Mesendoderm (in vitro differentiated cells): Measurements from ENCODE around the gene AKNA.

Experiments used
- DNase-seq: peaks from one replicate; pipeline ENCODE4 v3.0.0; 2013
- H2AK5ac ChIP-seq: 2 replicates; pipeline ENCODE4 v1.6.1; 2013; ENCODE audit warnings: low read length, inconsistent platforms
- H2BK120ac ChIP-seq: 2 replicates; pipeline ENCODE4 v1.6.1; 2013; ENCODE audit warnings: low read depth, mild to moderate bottlenecking, low read length, moderate library complexity, mixed read lengths
- H2BK15ac ChIP-seq: replicated peaks from 2 replicates; pipeline ENCODE4 v1.6.1; 2013; ENCODE audit warnings: low read depth, mild to moderate bottlenecking, moderate library complexity
- H2BK5ac ChIP-seq: 2 replicates; pipeline ENCODE4 v1.6.1; 2013; ENCODE audit warnings: low read length, inconsistent platforms
- H3K18ac ChIP-seq: 2 replicates; pipeline ENCODE4 v1.6.1; 2013; ENCODE audit warnings: mild to moderate bottlenecking, low read length, mixed read lengths
- H3K23ac ChIP-seq: one replicate; pipeline ENCODE4 v1.6.1; 2013; ENCODE audit warnings: low read length
- H3K27ac ChIP-seq: 2 replicates; pipeline ENCODE4 v1.5.1; 2013; ENCODE audit warnings: low read depth, mild to moderate bottlenecking, inconsistent platforms, low read length, moderate library complexity
- H3K27me3 ChIP-seq: 2 replicates; pipeline ENCODE4 v1.6.1; 2013; ENCODE audit warnings: low read length, control low read depth, mild to moderate bottlenecking, inconsistent platforms; ENCODE audit not compliant: insufficient read depth, poor library complexity
- H3K36me3 ChIP-seq: 2 replicates; pipeline ENCODE4 v1.6.1; 2013; ENCODE audit warnings: low read length, inconsistent platforms; ENCODE audit not compliant: control insufficient read depth, insufficient read depth
- H3K4ac ChIP-seq: one replicate; pipeline ENCODE4 v1.6.1; 2013; ENCODE audit warnings: low read depth, mild to moderate bottlenecking, low read length, moderate library complexity
- H3K4me1 ChIP-seq: 2 replicates; pipeline ENCODE4 v1.6.1; 2013; ENCODE audit warnings: low read depth, low read length, inconsistent platforms; ENCODE audit not compliant: control insufficient read depth
- H3K4me2 ChIP-seq: 2 replicates; pipeline ENCODE4 v1.6.1; 2013; ENCODE audit warnings: low read length
- H3K4me3 ChIP-seq: 2 replicates; pipeline ENCODE4 v1.5.1; 2013; ENCODE audit warnings: mild to moderate bottlenecking, low read length
- H3K56ac ChIP-seq: one replicate; pipeline ENCODE4 v1.6.1; 2013; ENCODE audit warnings: low read length
- H3K79me1 ChIP-seq: 2 replicates; pipeline ENCODE4 v1.6.1; 2013; ENCODE audit warnings: low read length, inconsistent platforms
- H3K79me2 ChIP-seq: 2 replicates; pipeline ENCODE4 v1.6.1; 2013; ENCODE audit warnings: mild to moderate bottlenecking, low read length; ENCODE audit not compliant: control insufficient read depth, insufficient read depth
- H3K9ac ChIP-seq: 2 replicates; pipeline ENCODE4 v1.6.1; 2013; ENCODE audit warnings: low read length, inconsistent platforms
- H4K5ac ChIP-seq: one replicate; pipeline ENCODE4 v1.6.1; 2013; ENCODE audit warnings: low read length
- H4K8ac ChIP-seq: one replicate; pipeline ENCODE4 v1.6.1; 2013; ENCODE audit warnings: low read depth, mild to moderate bottlenecking, control low read depth, low read length, moderate library complexity
- WGBS: extraction: QIAGEN DNeasy Blood & Tissue Kit; methylation state at CpG from one replicate; pipeline ENCODE4 v1.1.7; 2013; ENCODE audit warnings: low lambda C conversion rate, missing lambda C conversion rate; ENCODE audit not compliant: insufficient coverage; ENCODE audit errors: extremely low coverage; 5-methylcytosine and 5-hydroxymethylcytosine counted together

Gene AKNA

DNA sequence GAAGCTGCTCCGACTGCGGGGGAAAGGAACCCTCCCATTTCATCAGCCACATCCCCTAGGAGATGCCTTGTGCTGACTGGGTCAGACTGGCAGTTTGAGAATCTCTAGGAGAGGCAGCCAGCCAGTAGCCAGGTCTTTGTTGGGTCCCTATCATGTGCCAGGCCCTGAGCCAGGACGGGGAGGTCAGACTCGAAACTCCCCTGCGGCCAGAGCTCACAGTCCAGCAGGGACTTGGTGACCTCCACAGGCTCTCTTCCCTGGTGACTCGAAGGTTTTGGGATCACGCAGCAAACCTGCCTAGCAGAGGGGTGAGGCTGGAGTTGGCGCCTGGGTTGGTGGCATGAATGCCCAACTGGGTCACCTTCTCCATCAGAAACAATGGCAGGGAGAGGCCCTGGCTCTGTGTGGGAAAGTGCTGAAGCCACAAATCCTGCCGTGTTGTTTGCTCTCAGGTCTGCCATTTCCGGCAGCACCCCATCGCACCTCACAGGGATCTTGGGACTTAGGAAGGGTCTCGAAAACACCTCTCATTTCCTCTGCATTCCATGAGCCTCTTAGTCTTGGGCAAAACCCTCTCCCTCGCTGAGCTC lies 79.3 kb downstream of the AKNA start:
- Histone ChIP-seq H4K8ac (no peak overlapping the region), H2BK5ac (no peak overlapping the region), H3K79me2 (no peaks in the 10 kb centered on the region), H2BK15ac (no peak overlapping the region), H3K4me3 (no peak overlapping the region), H3K4ac (no peak overlapping the region), H3K27ac (no peak overlapping the region), H3K79me1 (no peaks in the 10 kb centered on the region), H3K18ac (no peak overlapping the region), H3K27me3 (no peaks in the 10 kb centered on the region), H3K23ac (no peak overlapping the region), H3K36me3 (no peaks in the 10 kb centered on the region), H3K9ac (no peak overlapping the region), H4K5ac (no peak overlapping the region), H2AK5ac (no peak overlapping the region), H3K4me2 (no peak overlapping the region), H2BK120ac (no peak overlapping the region), H3K56ac (no peak overlapping the region), H3K4me1 (no peaks in the 10 kb centered on the region)
- no CpG with 5 or more reads among the region's 13 CpGs for WGBS
- DNase-seq = no peak

DNA sequence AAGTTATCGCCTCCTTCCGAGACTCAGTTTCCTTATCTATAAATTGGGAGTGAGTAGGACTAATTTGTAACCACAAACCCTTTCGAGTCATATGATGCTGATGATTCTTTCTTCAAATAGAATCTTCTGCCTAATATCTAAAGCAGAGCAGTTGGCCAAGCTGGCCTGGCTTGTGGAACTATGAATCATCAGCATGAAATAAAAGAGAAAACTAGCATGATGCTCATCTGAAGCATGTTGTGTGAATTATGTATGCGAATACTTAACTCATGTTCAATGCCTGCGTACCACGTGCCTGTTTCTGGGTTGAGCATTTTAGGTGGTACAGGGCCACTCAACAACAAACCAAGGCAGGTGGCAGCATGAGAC lies 79.9 kb downstream of the AKNA start:
- H3K4me3 ChIP-seq = no peak overlapping the region
- H4K5ac ChIP-seq = no peak overlapping the region
- no peaks in the 10 kb centered on the region for H3K4me1 ChIP-seq
- no peaks in the 10 kb centered on the region for H3K27me3 ChIP-seq
- no peaks in the 10 kb centered on the region for H3K36me3 ChIP-seq
- no CpG with 5 or more reads among the region's 6 CpGs for WGBS
- no peak for DNase-seq
- H3K27ac ChIP-seq = no peak overlapping the region
- H3K56ac ChIP-seq = no peak overlapping the region
- H3K79me2 ChIP-seq = no peaks in the 10 kb centered on the region
- no peak overlapping the region for H2AK5ac ChIP-seq
- H3K9ac ChIP-seq = no peak overlapping the region
- no peaks in the 10 kb centered on the region for H3K79me1 ChIP-seq
- no peak overlapping the region for H3K18ac ChIP-seq
- no peak overlapping the region for H3K4me2 ChIP-seq
- H3K4ac ChIP-seq = no peak overlapping the region
- no peak overlapping the region for H2BK15ac ChIP-seq
- no peak overlapping the region for H4K8ac ChIP-seq
- H2BK5ac ChIP-seq = no peak overlapping the region
- no peak overlapping the region for H2BK120ac ChIP-seq
- no peak overlapping the region for H3K23ac ChIP-seq

DNA sequence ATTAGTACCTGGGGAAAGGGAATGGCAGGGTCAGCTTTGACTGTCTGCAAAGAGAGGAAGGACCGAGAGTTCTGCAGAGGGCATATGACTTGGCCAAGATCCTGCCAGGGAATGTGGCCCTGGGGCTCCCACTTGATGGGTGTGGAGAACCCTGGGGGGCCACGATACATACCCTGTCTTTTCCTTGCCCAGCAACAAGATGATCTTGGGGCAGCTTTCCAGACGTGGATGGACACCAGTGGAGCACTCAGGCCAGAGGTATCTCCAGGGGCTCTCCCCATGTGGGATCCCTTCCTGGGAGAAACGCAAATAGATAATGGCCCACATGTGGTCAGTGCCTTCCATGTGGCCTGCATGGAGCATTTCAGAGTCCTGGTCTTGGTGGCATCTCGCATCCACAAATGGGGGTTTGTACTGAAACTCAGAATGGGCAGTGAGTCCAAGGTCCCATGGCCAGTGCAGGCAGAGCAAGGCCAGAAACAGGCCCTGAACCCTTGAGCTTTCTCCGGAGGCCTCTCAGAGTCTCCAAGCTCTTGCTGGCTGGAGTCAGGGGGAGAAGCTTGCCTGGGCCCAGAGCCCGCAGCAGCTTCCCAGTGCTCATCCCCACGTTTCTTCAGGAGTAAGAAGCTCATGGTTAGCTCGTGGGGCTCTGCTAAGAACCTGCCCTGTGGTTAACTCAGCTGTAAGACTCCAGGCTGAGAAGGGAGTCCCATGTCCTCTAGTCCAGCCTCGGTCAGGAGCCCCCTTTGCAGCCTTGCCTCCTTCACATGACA lies 83.2 kb downstream of the AKNA start:
- no CpG with 5 or more reads among the region's 10 CpGs for WGBS
- H2BK15ac ChIP-seq = no peak overlapping the region
- H3K18ac ChIP-seq = no peak overlapping the region

DNA sequence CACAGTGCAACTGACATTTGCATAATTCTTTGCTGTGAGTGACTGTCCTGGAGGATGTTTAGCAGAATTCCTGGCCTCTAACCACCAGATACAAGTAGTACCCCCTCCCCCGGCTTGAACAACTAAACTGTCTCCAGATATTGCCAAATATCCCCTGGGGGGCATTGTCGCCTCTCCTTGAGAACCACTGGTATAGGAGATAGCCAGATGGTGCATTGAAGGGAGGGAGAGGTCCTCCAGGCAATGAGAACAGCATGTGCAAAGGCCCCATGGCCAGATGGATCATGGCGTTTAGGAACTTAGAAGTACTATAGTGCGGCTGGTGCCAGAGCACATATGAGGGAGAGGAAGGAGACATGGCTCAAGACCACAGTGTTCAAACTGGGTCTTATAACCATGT lies 83.8 kb downstream of the AKNA start:
- H3K4ac ChIP-seq = no peak overlapping the region
- no peak overlapping the region for H2BK5ac ChIP-seq
- H3K4me3 ChIP-seq = no peak overlapping the region
- H3K56ac ChIP-seq = no peak overlapping the region
- H4K5ac ChIP-seq = no peak overlapping the region
- H3K36me3 ChIP-seq = no peaks in the 10 kb centered on the region
- no peak overlapping the region for H3K18ac ChIP-seq
- no peak overlapping the region for H2AK5ac ChIP-seq
- H3K4me1 ChIP-seq = no peaks in the 10 kb centered on the region
- no peak overlapping the region for H2BK120ac ChIP-seq
- H4K8ac ChIP-seq = no peak overlapping the region
- H3K27ac ChIP-seq = no peak overlapping the region
- no CpG with 5 or more reads among the region's 4 CpGs for WGBS
- H3K23ac ChIP-seq = no peak overlapping the region
- no peaks in the 10 kb centered on the region for H3K79me1 ChIP-seq
- H3K27me3 ChIP-seq = no peaks in the 10 kb centered on the region
- no peak for DNase-seq
- no peak overlapping the region for H2BK15ac ChIP-seq
- no peak overlapping the region for H3K9ac ChIP-seq
- H3K4me2 ChIP-seq = no peak overlapping the region
- no peaks in the 10 kb centered on the region for H3K79me2 ChIP-seq

More for the DNA sequence above, 83.2 kb downstream of the AKNA start:
- Histone ChIP-seq H2BK120ac (no peak overlapping the region), H2AK5ac (no peak overlapping the region), H3K27ac (no peak overlapping the region), H3K56ac (no peak overlapping the region), H4K8ac (no peak overlapping the region), H3K79me1 (no peaks in the 10 kb centered on the region), H3K4me1 (no peaks in the 10 kb centered on the region), H3K36me3 (no peaks in the 10 kb centered on the region), H3K79me2 (no peaks in the 10 kb centered on the region), H3K4me2 (no peak overlapping the region), H4K5ac (no peak overlapping the region), H3K9ac (no peak overlapping the region), H3K4me3 (no peak overlapping the region), H3K4ac (no peak overlapping the region), H3K27me3 (no peaks in the 10 kb centered on the region), H2BK5ac (no peak overlapping the region), H3K23ac (no peak overlapping the region)
- DNase-seq = no peak

DNA sequence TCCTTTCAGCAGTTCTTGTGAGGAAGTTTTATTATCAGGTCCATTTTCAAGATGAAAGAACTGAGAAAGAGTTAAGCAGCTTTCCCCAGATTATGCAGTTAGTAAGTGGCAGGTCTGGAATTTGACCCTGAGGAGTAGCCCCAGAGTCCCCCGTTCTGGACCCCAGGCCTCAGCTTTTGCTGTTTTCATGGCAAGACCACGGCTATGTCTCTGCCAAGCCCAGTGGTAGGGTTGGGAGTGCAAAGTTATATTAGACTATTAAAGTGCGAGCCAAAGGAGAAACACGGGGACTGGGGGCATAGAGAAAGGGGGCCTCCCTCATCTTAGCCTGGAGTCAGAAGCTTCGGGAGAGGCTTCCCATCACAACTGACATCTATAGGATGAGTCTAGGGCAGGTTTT lies 84.2 kb downstream of the AKNA start:
- Histone ChIP-seq H2BK15ac (no peak overlapping the region), H3K23ac (no peak overlapping the region), H3K79me1 (no peaks in the 10 kb centered on the region), H2BK5ac (no peak overlapping the region), H3K18ac (no peak overlapping the region), H3K4me2 (no peak overlapping the region), H3K56ac (no peak overlapping the region), H2AK5ac (no peak overlapping the region), H4K8ac (no peak overlapping the region), H3K27me3 (no peaks in the 10 kb centered on the region), H3K36me3 (no peaks in the 10 kb centered on the region), H3K4me1 (no peaks in the 10 kb centered on the region), H3K9ac (no peak overlapping the region), H3K79me2 (no peaks in the 10 kb centered on the region), H3K4me3 (no peak overlapping the region), H3K4ac (no peak overlapping the region), H2BK120ac (no peak overlapping the region), H3K27ac (no peak overlapping the region), H4K5ac (no peak overlapping the region)
- DNase-seq = no peak
- WGBS = no CpG with 5 or more reads among the region's 5 CpGs

DNA sequence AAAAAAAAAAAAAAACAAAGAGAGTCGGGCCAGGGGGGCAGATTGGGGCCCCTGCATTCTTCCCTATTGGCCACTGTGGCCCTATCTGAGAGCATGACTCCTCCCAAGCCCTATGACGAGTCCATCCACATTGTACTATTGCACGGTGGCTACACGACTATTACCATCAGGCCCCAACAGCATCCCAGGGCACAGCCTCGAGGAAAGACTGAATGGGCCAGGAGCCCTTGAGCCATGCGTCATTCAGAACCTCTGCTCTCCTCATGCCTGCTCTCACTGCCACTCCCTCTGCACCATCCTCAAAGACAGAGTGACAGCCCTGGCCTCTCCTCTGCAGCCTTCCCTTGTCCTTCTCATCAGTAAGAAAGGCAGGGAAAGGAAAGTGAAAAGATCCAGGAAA lies 85.1 kb downstream of the AKNA start:
- Histone ChIP-seq H2AK5ac (no peak overlapping the region), H3K4me3 (no peak overlapping the region), H3K9ac (no peak overlapping the region), H3K27ac (no peak overlapping the region), H4K5ac (no peak overlapping the region), H3K4me2 (no peak overlapping the region), H3K56ac (no peak overlapping the region), H3K79me1 (no peaks in the 10 kb centered on the region), H3K79me2 (no peaks in the 10 kb centered on the region), H3K4ac (no peak overlapping the region), H3K4me1 (no peaks in the 10 kb centered on the region), H2BK120ac (no peak overlapping the region), H3K23ac (no peak overlapping the region), H3K27me3 (no peaks in the 10 kb centered on the region), H2BK15ac (no peak overlapping the region), H4K8ac (no peak overlapping the region), H2BK5ac (no peak overlapping the region), H3K18ac (no peak overlapping the region), H3K36me3 (no peaks in the 10 kb centered on the region)
- DNase-seq = no peak
- WGBS = no CpG with 5 or more reads among the region's 6 CpGs
